Measurements from ENCODE around the gene ECPAS.

- TF ChIP-seq POLR2A (IDR thresholded peaks at IDR 0.05) (no peak), CTCF (IDR thresholded peaks at IDR 0.05) (no peak)
These were observed 29.4 kb downstream of the ECPAS start for GRCh38 chr9:111454751-111455150.
